Measurements from ENCODE around the gene EXOSC7. TPM values are rescaled to one million over a fixed set of nuclear protein-coding genes. Genes with fewer than 3 reads are reported as not detected.
"Not testable (repeated sequence)": the region's sequence is repeated elsewhere in the genome, so short reads cannot be mapped to it uniquely, and the experiment has no call there.

Gene EXOSC7
- total and polyA plus RNA-seq, 12 donors = 68.9 to 214 (median 81.6) TPM

DNA sequence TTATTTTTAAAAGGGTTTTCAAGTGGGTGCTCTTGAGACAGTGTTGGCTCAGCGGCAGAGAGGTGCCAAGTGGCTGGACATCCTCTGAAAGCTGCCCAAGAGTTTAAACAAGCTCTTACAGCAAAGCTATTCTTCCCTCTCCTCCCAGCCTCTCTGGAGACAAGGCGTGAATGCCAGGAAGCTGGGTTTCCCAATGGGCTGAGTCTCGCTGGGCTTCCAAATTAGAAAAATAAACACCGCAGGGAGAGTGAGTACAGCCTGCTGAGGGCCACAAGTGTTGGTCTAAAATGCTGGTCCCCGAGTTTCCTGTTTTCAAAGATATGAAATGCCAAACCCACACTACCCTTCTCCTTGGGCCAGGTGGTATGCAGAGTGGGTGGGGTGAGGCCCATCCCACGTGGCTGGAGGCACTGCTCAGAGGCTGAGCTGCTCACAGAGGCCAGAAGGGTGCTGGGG lies 36.4 kb upstream of the EXOSC7 start:
- no peak for DNase-seq
- H3K4me1 ChIP-seq (replicated peaks in 1 of 2) = no peaks in the 10 kb centered on the region
- peaks cover 0 to 42% of the 10 kb centered on the region in 2 donors for H3K36me3 ChIP-seq (replicated peaks in 1 of 2)
- intact Hi-C loops (cut with DNase I) = no loop called here
- no peaks in the 10 kb centered on the region for H3K27me3 ChIP-seq
- TF ChIP-seq POLR2A (IDR thresholded peaks at IDR 0.05) = no peak
- TF ChIP-seq, protein P1, sequence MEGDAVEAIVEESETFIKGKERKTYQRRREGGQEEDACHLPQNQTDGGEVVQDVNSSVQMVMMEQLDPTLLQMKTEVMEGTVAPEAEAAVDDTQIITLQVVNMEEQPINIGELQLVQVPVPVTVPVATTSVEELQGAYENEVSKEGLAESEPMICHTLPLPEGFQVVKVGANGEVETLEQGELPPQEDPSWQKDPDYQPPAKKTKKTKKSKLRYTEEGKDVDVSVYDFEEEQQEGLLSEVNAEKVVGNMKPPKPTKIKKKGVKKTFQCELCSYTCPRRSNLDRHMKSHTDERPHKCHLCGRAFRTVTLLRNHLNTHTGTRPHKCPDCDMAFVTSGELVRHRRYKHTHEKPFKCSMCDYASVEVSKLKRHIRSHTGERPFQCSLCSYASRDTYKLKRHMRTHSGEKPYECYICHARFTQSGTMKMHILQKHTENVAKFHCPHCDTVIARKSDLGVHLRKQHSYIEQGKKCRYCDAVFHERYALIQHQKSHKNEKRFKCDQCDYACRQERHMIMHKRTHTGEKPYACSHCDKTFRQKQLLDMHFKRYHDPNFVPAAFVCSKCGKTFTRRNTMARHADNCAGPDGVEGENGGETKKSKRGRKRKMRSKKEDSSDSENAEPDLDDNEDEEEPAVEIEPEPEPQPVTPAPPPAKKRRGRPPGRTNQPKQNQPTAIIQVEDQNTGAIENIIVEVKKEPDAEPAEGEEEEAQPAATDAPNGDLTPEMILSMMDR (IDR thresholded peaks at IDR 0.05) = no peak
- no peaks in the 10 kb centered on the region for H3K9me3 ChIP-seq (replicated peaks in 1 of 3)
- no peak overlapping the region for H3K4me3 ChIP-seq
- 83 to 88% (median 86%) methylated on average over 4 to 6 of the region's 6 CpGs for WGBS, 4 donors
- no peak overlapping the region for H3K27ac ChIP-seq

GRCh38 chr3:44942202-44942921 lies 33.7 kb upstream of the EXOSC7 start:
- Histone ChIP-seq H3K27me3 (no peaks in the 10 kb centered on the region), H3K27ac (no peak overlapping the region), H3K4me1 (replicated peaks in 1 of 2) (no peaks in the 10 kb centered on the region), H3K9me3 (replicated peaks in 1 of 3) (no peaks in the 10 kb centered on the region), H3K4me3 (no peak overlapping the region), H3K36me3 (replicated peaks in 1 of 2) (peaks cover 0 to 46% of the 10 kb centered on the region in 2 donors)
- no peak for DNase-seq
- intact Hi-C loops (cut with DNase I) = no loop called here
- TF ChIP-seq POLR2A (IDR thresholded peaks at IDR 0.05) = no peak
- TF ChIP-seq, protein P1 (IDR thresholded peaks at IDR 0.05) = no peak
- 88 to 93% (median 92%) methylated on average over 7 to 9 of the region's 9 CpGs for WGBS, 4 donors

GRCh38 chr3:44948239-44948638 lies 27.8 kb upstream of the EXOSC7 start:
- WGBS, 4 donors = 95 to 99% (median 98%) methylated on average over 3 of the region's 3 CpGs
- no peak for TF ChIP-seq POLR2A (IDR thresholded peaks at IDR 0.05)
- TF ChIP-seq, protein P1 (IDR thresholded peaks at IDR 0.05) = no peak
- peaks cover 0 to 15% of the 10 kb centered on the region in 2 donors for H3K36me3 ChIP-seq (replicated peaks in 1 of 2)
- H3K27ac ChIP-seq = no peak overlapping the region
- DNase-seq = no peak
- intact Hi-C loops (cut with DNase I) = no loop called here
- no peaks in the 10 kb centered on the region for H3K27me3 ChIP-seq
- no peaks in the 10 kb centered on the region for H3K4me1 ChIP-seq (replicated peaks in 1 of 2)
- no peak overlapping the region for H3K4me3 ChIP-seq
- H3K9me3 ChIP-seq (replicated peaks in 1 of 3) = no peaks in the 10 kb centered on the region

- DNase-seq; intact Hi-C loops (cut with DNase I); H3K4me1 ChIP-seq (replicated peaks in 1 of 2); H3K4me3 ChIP-seq; H3K27ac ChIP-seq; H3K36me3 ChIP-seq (replicated peaks in 1 of 2); H3K9me3 ChIP-seq (replicated peaks in 1 of 3); H3K27me3 ChIP-seq: not testable (repeated sequence)
- 92 to 100% (median 98%) methylated on average over 4 of the region's 4 CpGs for WGBS, 4 donors
Measured at GRCh38 chr3:44949770-44950169, 26.3 kb upstream of the EXOSC7 start.

DNA sequence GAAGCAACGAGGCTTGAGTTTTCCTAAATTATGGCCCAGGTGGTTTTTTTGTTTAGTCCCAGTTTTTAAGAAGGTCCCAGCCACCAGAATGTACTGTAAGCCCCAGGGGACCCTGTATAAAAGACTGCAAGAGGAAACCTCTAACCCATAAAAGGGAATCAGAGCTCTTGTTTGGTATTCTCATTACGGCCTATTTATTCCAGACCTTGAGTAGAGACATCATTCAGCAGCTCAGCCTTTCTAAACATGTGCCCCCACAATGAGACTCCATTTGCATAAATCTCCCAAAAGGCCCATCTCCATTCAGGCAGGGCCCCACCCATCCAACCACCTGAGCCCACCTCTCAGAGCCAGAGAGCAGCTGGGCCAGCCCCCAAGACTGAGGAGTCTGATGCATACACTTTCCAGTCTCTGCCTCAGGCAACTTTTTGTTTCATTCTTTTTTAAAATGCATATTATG lies 25.7 kb upstream of the EXOSC7 start:
- H3K9me3 ChIP-seq (replicated peaks in 1 of 3) = no peaks in the 10 kb centered on the region
- no peak overlapping the region for H3K4me3 ChIP-seq
- intact Hi-C loops (cut with DNase I) = no loop called here
- DNase-seq = no peak
- no peak overlapping the region for H3K27ac ChIP-seq
- no peaks in the 10 kb centered on the region for H3K27me3 ChIP-seq
- TF ChIP-seq, protein P1 (IDR thresholded peaks at IDR 0.05) = no peak
- TF ChIP-seq POLR2A (IDR thresholded peaks at IDR 0.05) = no peak
- WGBS, 4 donors = 76 to 91% (median 90%) methylated on average over 2 of the region's 2 CpGs
- H3K4me1 ChIP-seq (replicated peaks in 1 of 2) = peaks cover 0 to 5% of the 10 kb centered on the region in 2 donors
- no peaks in the 10 kb centered on the region for H3K36me3 ChIP-seq (replicated peaks in 1 of 2)

Data from adrenal gland (tissue), 12 donors.